ENCODE results near the gene DALRD3. TPM values are rescaled to one million over a fixed set of nuclear protein-coding genes. Genes with fewer than 3 reads are reported as not detected.
A peak's percentile ranks its signal among the peaks of the same experiment; 100 is the strongest.

Gene DALRD3
- polyA plus RNA-seq, 4 donors: 22.0 to 31.4 (median 23.2) TPM

- FAIRE-seq: no peak
- WGBS, 3 donors: 68 to 72% (median 69%) methylated on average over 13 of the region's 13 CpGs
- no peak for DNase-seq
- H3K4me3 ChIP-seq (ENCODE audit: low read depth in 1 of 3, low read length in 3 of 3): no peak overlapping the region
- peaks cover 0 to 61% (median 11%) of the 10 kb centered on the region in 3 donors for H3K36me3 ChIP-seq (ENCODE audit: control insufficient read depth in 3 of 3, insufficient read depth in 2 of 3, low read depth in 1 of 3, low read length in 3 of 3)
- H3K27ac ChIP-seq (ENCODE audit: low read depth in 1 of 3, low read length in 2 of 3): no peak overlapping the region
- no peaks in the 10 kb centered on the region for H3K9me3 ChIP-seq (ENCODE audit: control insufficient read depth in 2 of 2, insufficient read depth in 1 of 2, low read depth in 1 of 2, low read length in 1 of 2)
- no peaks in the 10 kb centered on the region for H3K27me3 ChIP-seq (ENCODE audit: control insufficient read depth in 3 of 3, insufficient read depth in 3 of 3, low read length in 3 of 3)
- H3K4me1 ChIP-seq (ENCODE audit: control insufficient read depth in 3 of 3, insufficient read depth in 2 of 3, low read depth in 1 of 3, low read length in 2 of 3): peaks cover 4 to 29% (median 8%) of the 10 kb centered on the region in 3 donors
Observed at GRCh38 chr3:49025005-49025792, 6.8 kb upstream of the DALRD3 start.

GRCh38 chr3:49024449-49024848 is 6.1 kb upstream of the DALRD3 start:
- no peaks in the 10 kb centered on the region for H3K9me3 ChIP-seq (ENCODE audit: control insufficient read depth in 2 of 2, insufficient read depth in 1 of 2, low read depth in 1 of 2, low read length in 1 of 2)
- no peak for FAIRE-seq

GRCh38 chr3:49023775-49024174 is 5.4 kb upstream of the DALRD3 start:
- 78 to 87% (median 80%) methylated on average over 4 of the region's 4 CpGs for WGBS, 3 donors
- H3K9me3 ChIP-seq (ENCODE audit: control insufficient read depth in 2 of 2, insufficient read depth in 1 of 2, low read depth in 1 of 2, low read length in 1 of 2): no peaks in the 10 kb centered on the region
- no peaks in the 10 kb centered on the region for H3K27me3 ChIP-seq (ENCODE audit: control insufficient read depth in 3 of 3, insufficient read depth in 3 of 3, low read length in 3 of 3)
- peaks cover 0 to 57% (median 11%) of the 10 kb centered on the region in 3 donors for H3K36me3 ChIP-seq (ENCODE audit: control insufficient read depth in 3 of 3, insufficient read depth in 2 of 3, low read depth in 1 of 3, low read length in 3 of 3)
- H3K27ac ChIP-seq (ENCODE audit: low read depth in 1 of 3, low read length in 2 of 3): no peak overlapping the region
- H3K4me1 ChIP-seq (ENCODE audit: control insufficient read depth in 3 of 3, insufficient read depth in 2 of 3, low read depth in 1 of 3, low read length in 2 of 3): peaks cover 4 to 42% (median 9%) of the 10 kb centered on the region in 3 donors
- DNase-seq (no peak), FAIRE-seq (no peak)
- H3K4me3 ChIP-seq (ENCODE audit: low read depth in 1 of 3, low read length in 3 of 3): no peak overlapping the region

More at GRCh38 chr3:49024449-49024848, 6.1 kb upstream of the DALRD3 start:
- H3K4me3 ChIP-seq (ENCODE audit: low read depth in 1 of 3, low read length in 3 of 3): no peak overlapping the region
- no peak for DNase-seq
- no peaks in the 10 kb centered on the region for H3K27me3 ChIP-seq (ENCODE audit: control insufficient read depth in 3 of 3, insufficient read depth in 3 of 3, low read length in 3 of 3)
- no peak overlapping the region for H3K27ac ChIP-seq (ENCODE audit: low read depth in 1 of 3, low read length in 2 of 3)
- H3K4me1 ChIP-seq (ENCODE audit: control insufficient read depth in 3 of 3, insufficient read depth in 2 of 3, low read depth in 1 of 3, low read length in 2 of 3): peaks cover 4 to 37% (median 9%) of the 10 kb centered on the region in 3 donors
- WGBS, 3 donors: 58 to 73% (median 66%) methylated on average over 5 of the region's 5 CpGs
- H3K36me3 ChIP-seq (ENCODE audit: control insufficient read depth in 3 of 3, insufficient read depth in 2 of 3, low read depth in 1 of 3, low read length in 3 of 3): peaks cover 0 to 57% (median 11%) of the 10 kb centered on the region in 3 donors

- H3K27me3 ChIP-seq (ENCODE audit: control insufficient read depth in 3 of 3, insufficient read depth in 3 of 3, low read length in 3 of 3): no peaks in the 10 kb centered on the region
- FAIRE-seq (no peak), DNase-seq (peak in 1 of 2 donors; percentile 31)
- H3K4me1 ChIP-seq (ENCODE audit: control insufficient read depth in 3 of 3, insufficient read depth in 2 of 3, low read depth in 1 of 3, low read length in 2 of 3): peaks cover 0 to 32% (median 2%) of the 10 kb centered on the region in 3 donors
- WGBS, 3 donors: 2 to 14% (median 7%) methylated on average over 11 to 12 of the region's 12 CpGs
- peak overlapping the region; percentile 90 to 97 (median 90) for H3K4me3 ChIP-seq (ENCODE audit: low read depth in 1 of 3, low read length in 3 of 3)
- H3K27ac ChIP-seq (ENCODE audit: low read depth in 1 of 3, low read length in 2 of 3): peak overlapping the region; percentile 100
- peaks cover 0 to 53% (median 11%) of the 10 kb centered on the region in 3 donors for H3K36me3 ChIP-seq (ENCODE audit: control insufficient read depth in 3 of 3, insufficient read depth in 2 of 3, low read depth in 1 of 3, low read length in 3 of 3)
- no peaks in the 10 kb centered on the region for H3K9me3 ChIP-seq (ENCODE audit: control insufficient read depth in 2 of 2, insufficient read depth in 1 of 2, low read depth in 1 of 2, low read length in 1 of 2)
Observed at GRCh38 chr3:49022688-49023171, 4.3 kb upstream of the DALRD3 start.

- DNase-seq (peak; percentile 88 to 98), FAIRE-seq (no peak)
- Histone ChIP-seq H3K36me3 (ENCODE audit: control insufficient read depth in 3 of 3, insufficient read depth in 2 of 3, low read depth in 1 of 3, low read length in 3 of 3) (peaks cover 0 to 53% (median 11%) of the 10 kb centered on the region in 3 donors), H3K27me3 (ENCODE audit: control insufficient read depth in 3 of 3, insufficient read depth in 3 of 3, low read length in 3 of 3) (no peaks in the 10 kb centered on the region), H3K9me3 (ENCODE audit: control insufficient read depth in 2 of 2, insufficient read depth in 1 of 2, low read depth in 1 of 2, low read length in 1 of 2) (no peaks in the 10 kb centered on the region), H3K4me1 (ENCODE audit: control insufficient read depth in 3 of 3, insufficient read depth in 2 of 3, low read depth in 1 of 3, low read length in 2 of 3) (peaks cover 0 to 34% (median 7%) of the 10 kb centered on the region in 3 donors), H3K4me3 (ENCODE audit: low read depth in 1 of 3, low read length in 3 of 3) (peak within 1 kb of the TSS; percentile 90 to 97 (median 90)), H3K27ac (ENCODE audit: low read depth in 1 of 3, low read length in 2 of 3) (peak within 1 kb of the TSS; percentile 100)
- 0 to 1% (median 1%) methylated on average over 58 to 83 of the region's 83 CpGs for WGBS, 3 donors
Observed at GRCh38 chr3:49021813-49022687, 3.7 kb upstream of the DALRD3 start, which contains the start of gene NDUFAF3. TSS of gene NDUFAF3 (plus strand) at chr3:49022121. CDS start at chr3:49022145, 24 bp downstream.

GRCh38 chr3:49021213-49021812 is 2.9 kb upstream of the DALRD3 start:
- Histone ChIP-seq H3K4me3 (ENCODE audit: low read depth in 1 of 3, low read length in 3 of 3) (peak overlapping the region; percentile 90 to 97 (median 90)), H3K36me3 (ENCODE audit: control insufficient read depth in 3 of 3, insufficient read depth in 2 of 3, low read depth in 1 of 3, low read length in 3 of 3) (peaks cover 1 to 53% (median 11%) of the 10 kb centered on the region in 3 donors), H3K9me3 (ENCODE audit: control insufficient read depth in 2 of 2, insufficient read depth in 1 of 2, low read depth in 1 of 2, low read length in 1 of 2) (no peaks in the 10 kb centered on the region), H3K27me3 (ENCODE audit: control insufficient read depth in 3 of 3, insufficient read depth in 3 of 3, low read length in 3 of 3) (no peaks in the 10 kb centered on the region), H3K27ac (ENCODE audit: low read depth in 1 of 3, low read length in 2 of 3) (peak overlapping the region; percentile 100), H3K4me1 (ENCODE audit: control insufficient read depth in 3 of 3, insufficient read depth in 2 of 3, low read depth in 1 of 3, low read length in 2 of 3) (peaks cover 0 to 37% (median 7%) of the 10 kb centered on the region in 3 donors)
- 0 to 1% (median 0%) methylated on average over 57 to 60 of the region's 60 CpGs for WGBS, 3 donors
- peak; percentile 98 to 100 for DNase-seq
- FAIRE-seq: no peak

GRCh38 chr3:49020330-49021212 is 2.2 kb upstream of the DALRD3 start:
- Histone ChIP-seq H3K27ac (ENCODE audit: low read depth in 1 of 3, low read length in 2 of 3) (peak overlapping the region; percentile 98 to 100 (median 100)), H3K36me3 (ENCODE audit: control insufficient read depth in 3 of 3, insufficient read depth in 2 of 3, low read depth in 1 of 3, low read length in 3 of 3) (peaks cover 5 to 53% (median 11%) of the 10 kb centered on the region in 3 donors), H3K4me1 (ENCODE audit: control insufficient read depth in 3 of 3, insufficient read depth in 2 of 3, low read depth in 1 of 3, low read length in 2 of 3) (peaks cover 0 to 37% (median 7%) of the 10 kb centered on the region in 3 donors), H3K27me3 (ENCODE audit: control insufficient read depth in 3 of 3, insufficient read depth in 3 of 3, low read length in 3 of 3) (no peaks in the 10 kb centered on the region), H3K4me3 (ENCODE audit: low read depth in 1 of 3, low read length in 3 of 3) (peak overlapping the region; percentile 69 to 90 (median 90)), H3K9me3 (ENCODE audit: control insufficient read depth in 2 of 2, insufficient read depth in 1 of 2, low read depth in 1 of 2, low read length in 1 of 2) (no peaks in the 10 kb centered on the region)
- 0 to 1% (median 1%) methylated on average over 45 to 51 of the region's 51 CpGs for WGBS, 3 donors
- peak in 1 of 2 donors; percentile 73 for DNase-seq
- FAIRE-seq: no peak

All from small intestine (tissue), 7 donors.